Kidney epithelial cell (primary cell): ENCODE measurements around the gene JMJD8. TPM values are rescaled to one million over a fixed set of nuclear protein-coding genes. Genes with fewer than 3 reads are reported as not detected.

Experiments
- DNase-seq: peaks from one replicate; pipeline ENCODE4 v3.0.0-alpha.2; 2010; ENCODE audit warnings: low read depth
- H3K27me3 ChIP-seq: 2 replicates; pipeline ENCODE4 v1.6.0; 2011; ENCODE audit warnings: low read length; ENCODE audit not compliant: control insufficient read depth, insufficient read depth
- H3K36me3 ChIP-seq: 2 replicates; pipeline ENCODE4 v1.5.1; 2011; ENCODE audit warnings: low read length; ENCODE audit not compliant: control insufficient read depth, insufficient read depth
- H3K4me3 ChIP-seq: 2 replicates; pipeline ENCODE4 v1.5.1; 2011; ENCODE audit warnings: low read depth, mild to moderate bottlenecking, control low read depth, low read length
- CTCF ChIP-seq: IDR thresholded peaks from 2 replicates; pipeline ENCODE4 v1.5.1; 2011; ENCODE audit warnings: mild to moderate bottlenecking, moderate library complexity, low read length, control low read depth, inconsistent platforms; ENCODE audit not compliant: insufficient read depth, poor library complexity, severe bottlenecking
- total RNA-seq: library from RNA; depleted of rRNA; stranded (reverse); fragments of >200 nt; gene quantifications from 2 replicates; pipeline ENCODE4 v1.2.3, GENCODE V29; 2015

The JMJD8 gene
- total RNA-seq, 1 donor from 2014 or later, result 59.4 TPM

GRCh38 chr16:722835-723633 lies 38.9 kb upstream of the JMJD8 start:
- H3K36me3 ChIP-seq, result no peaks in the 10 kb centered on the region
- DNase-seq, result no peak
- H3K27me3 ChIP-seq, result no peaks in the 10 kb centered on the region
- TF ChIP-seq CTCF, result no peak
- H3K4me3 ChIP-seq, result no peak overlapping the region

GRCh38 chr16:721765-722540 lies 37.8 kb upstream of the JMJD8 start:
- no peak for TF ChIP-seq CTCF
- H3K4me3 ChIP-seq, result peak overlapping the region; percentile 80
- no peaks in the 10 kb centered on the region for H3K27me3 ChIP-seq
- DNase-seq, result no peak
- H3K36me3 ChIP-seq, result no peaks in the 10 kb centered on the region

GRCh38 chr16:720990-721764 lies 37.0 kb upstream of the JMJD8 start, which contains the start of gene ANTKMT:
Gene ANTKMT, plus strand, starts transcription at chr16:721146. Its CDS starts 129 bp downstream, at chr16:721275.
- Histone ChIP-seq H3K27me3 (no peaks in the 10 kb centered on the region), H3K4me3 (peak within 1 kb of the TSS; percentile 80), H3K36me3 (no peaks in the 10 kb centered on the region)
- TF ChIP-seq CTCF, result no peak
- DNase-seq, result no peak

- TF ChIP-seq CTCF, result no peak
- Histone ChIP-seq H3K4me3 (peak overlapping the region; percentile 80), H3K27me3 (no peaks in the 10 kb centered on the region), H3K36me3 (no peaks in the 10 kb centered on the region)
- no peak for DNase-seq
Measured at GRCh38 chr16:720447-720989, 36.4 kb upstream of the JMJD8 start.

- Histone ChIP-seq H3K36me3 (no peaks in the 10 kb centered on the region), H3K4me3 (peak overlapping the region; percentile 80), H3K27me3 (no peaks in the 10 kb centered on the region)
- DNase-seq, result no peak
- TF ChIP-seq CTCF, result peak; percentile 53
Measured at GRCh38 chr16:719815-720446, 35.8 kb upstream of the JMJD8 start.
